Endothelial cell of umbilical vein (primary cell): ENCODE results near the gene HSPB2. TPM values are rescaled to one million over a fixed set of nuclear protein-coding genes. Genes with fewer than 3 reads are reported as not detected.

Experiments used
- BruUV-seq: library from RNA; stranded (reverse); fragments of 400-500 nt; replicated peaks from 2 replicates; lab custom pipeline; 2021; lab: Mats Ljungman, UMichigan
- CTCF ChIA-PET: fragments of 300-600, 350-600 bp; sonication (Branson Sonifier 250); formaldehyde crosslinking; loops from one replicate; lab custom pipeline; 2021; ENCODE audit warnings: antibody characterized with exemption, inconsistent platforms; lab: Charles Lee
- POLR2A ChIA-PET: fragments of 300-600, 350-600 bp; sonication (Branson Sonifier 250); formaldehyde crosslinking; loops from one replicate; lab custom pipeline; 2021; ENCODE audit warnings: antibody characterized with exemption, inconsistent platforms; lab: Charles Lee
- DNase-seq: peaks from one replicate; pipeline ENCODE4 v3.0.0-alpha.2; 2011; ENCODE audit warnings: low read depth, low spot score
- FAIRE-seq: peaks from 2 replicates; lab custom pipeline; 2011; peaks lifted over from hg19 to GRCh38; lab: Jason Lieb, UNC
- H2AFZ ChIP-seq: 2 replicates; pipeline ENCODE4 v1.6.0; 2012; ENCODE audit warnings: low read depth, low read length, control low read depth, inconsistent platforms
- H3K27ac ChIP-seq: 2 replicates; pipeline ENCODE4 v1.5.1; 2011; ENCODE audit warnings: low read depth, mild to moderate bottlenecking, control low read depth, low read length, moderate library complexity; ENCODE audit not compliant: insufficient read depth
- H3K27me3 ChIP-seq, 2 experiments: 2 replicates each; pipeline versions ENCODE4 v1.6.0 to v1.6.1; 2011; ENCODE audit warnings: low read length in 2 of 2, mixed read lengths in 1 of 2; ENCODE audit not compliant: control insufficient read depth in 2 of 2, insufficient read depth in 2 of 2
- H3K36me3 ChIP-seq, 2 experiments: 2 replicates in 1 of 2; 3 replicates in 1 of 2; pipeline ENCODE4 v1.5.1; 2011; ENCODE audit warnings: low read length in 2 of 2, mild to moderate bottlenecking in 1 of 2, moderate library complexity in 1 of 2; ENCODE audit not compliant: control insufficient read depth in 2 of 2, insufficient read depth in 2 of 2; ENCODE audit errors: extremely low read depth in 1 of 2
- H3K4me1 ChIP-seq: 3 replicates; pipeline ENCODE4 v1.5.1; 2011; ENCODE audit warnings: mild to moderate bottlenecking, low read length; ENCODE audit not compliant: control insufficient read depth, insufficient read depth; ENCODE audit errors: extremely low read depth
- H3K4me2 ChIP-seq: 2 replicates; pipeline ENCODE4 v1.6.1; 2011; ENCODE audit warnings: low read length, control low read depth, mixed read lengths; ENCODE audit not compliant: insufficient read depth
- H3K4me3 ChIP-seq, 3 experiments: fragments of 200-600 bp in 1 of 3; sonication (generic), shearing (Covaris generic) in 1 of 3; replicated peaks in 1 of 3; 2 replicates each; pipeline ENCODE4 v1.5.1; 2011 to 2016; ENCODE audit warnings: control low read depth in 3 of 3, low read length in 3 of 3, mild to moderate bottlenecking in 2 of 3, inconsistent platforms in 1 of 3, low read depth in 1 of 3, moderate library complexity in 1 of 3; ENCODE audit not compliant: insufficient read depth in 1 of 3
- H3K79me2 ChIP-seq: 2 replicates; pipeline ENCODE4 v1.6.0; 2012; ENCODE audit warnings: low read length, inconsistent platforms; ENCODE audit not compliant: control insufficient read depth, insufficient read depth
- H3K9ac ChIP-seq: replicated peaks from 2 replicates; pipeline ENCODE3; 2011; ENCODE audit warnings: low read length, control low read depth; ENCODE audit not compliant: insufficient read depth; ENCODE audit errors: extremely low read depth
- H3K9me1 ChIP-seq: replicated peaks from 3 replicates; pipeline ENCODE4 v1.6.0; 2011; ENCODE audit warnings: mild to moderate bottlenecking, low read length; ENCODE audit not compliant: control insufficient read depth, insufficient read depth; ENCODE audit errors: extremely low read depth
- H3K9me3 ChIP-seq: replicated peaks from 2 replicates; pipeline ENCODE4 v1.5.1; 2012; ENCODE audit warnings: low read length, inconsistent platforms; ENCODE audit not compliant: control insufficient read depth, insufficient read depth
- H4K20me1 ChIP-seq: replicated peaks from 2 replicates; pipeline ENCODE3; 2011; ENCODE audit warnings: mild to moderate bottlenecking, low read length; ENCODE audit not compliant: control insufficient read depth, insufficient read depth; ENCODE audit errors: extremely low read depth
- EZH2 ChIP-seq: IDR thresholded peaks from 2 replicates; pipeline ENCODE4 v1.6.1; 2012; ENCODE audit warnings: borderline replicate concordance, low read depth, mild to moderate bottlenecking, moderate library complexity, low read length, inconsistent platforms; ENCODE audit not compliant: severe bottlenecking
- FOS ChIP-seq: IDR thresholded peaks from 2 replicates; pipeline ENCODE4 v1.6.1; 2011; ENCODE audit warnings: mild to moderate bottlenecking, low read length, moderate library complexity, borderline replicate concordance; ENCODE audit not compliant: insufficient read depth
- GATA2 ChIP-seq: IDR thresholded peaks from 2 replicates; pipeline ENCODE4 v1.7.0; 2011; ENCODE audit warnings: low read depth, mild to moderate bottlenecking, moderate library complexity, mixed read lengths, low read length; ENCODE audit not compliant: insufficient read length, insufficient read depth
- JUN ChIP-seq: IDR thresholded peaks from 2 replicates; pipeline ENCODE4 v1.6.1; 2011; ENCODE audit warnings: borderline replicate concordance, low read depth; ENCODE audit not compliant: insufficient read length, insufficient read depth
- MAX ChIP-seq: IDR thresholded peaks from 2 replicates; pipeline ENCODE4 v1.6.1; 2011; ENCODE audit not compliant: insufficient read depth, insufficient read length
- MYC ChIP-seq: IDR thresholded peaks from one replicate; pipeline ENCODE4 v1.6.1; 2011; ENCODE audit warnings: mild to moderate bottlenecking, low read depth, low read length
- POLR2A ChIP-seq: IDR thresholded peaks from 2 replicates; pipeline ENCODE4 v1.6.1; 2012; ENCODE audit warnings: low read depth, mild to moderate bottlenecking, control low read depth, low read length
- POLR2AphosphoS5 ChIP-seq: IDR thresholded peaks from 2 replicates; pipeline ENCODE4 v1.6.1; 2012; ENCODE audit warnings: low read depth, mild to moderate bottlenecking, control low read depth, low read length, moderate library complexity; ENCODE audit not compliant: insufficient read depth
- dilution Hi-C: fragments of 300-500 bp; cut with MboI; formaldehyde crosslinking; loops from one replicate; pipeline ENCODE4 v1.15.0; 2019; ENCODE audit warnings: low sequenced_read_pairs; ENCODE audit not compliant: extremely low pct_ligation_motif_present
- intact Hi-C: fragments of 100-400 bp; cut with micrococcal nuclease; formaldehyde crosslinking; loops from one replicate; pipeline ENCODE4 v1.10.0; 2022
- polyA plus RNA-seq, 4 experiments: library from polyadenylated mRNA; depleted of rRNA in 3 of 4; stranded (reverse) in 3 of 4; unstranded in 1 of 4; fragments of >200 nt; gene quantifications; 2 replicates each; pipeline versions ENCODE4 v1.2.1 to v1.2.3, GENCODE V29; 2011 to 2012; ENCODE audit warnings: missing spikeins in 1 of 4
- total RNA-seq: library from RNA; stranded (reverse); gene quantifications from 2 replicates; pipeline ENCODE4 v1.2.3, GENCODE V29; 2021
- TF ChIP-seq, protein P1 (sequence below), 2 donors: IDR thresholded peaks; 1 replicate in 1 of 2; 2 replicates in 1 of 2; pipeline ENCODE4 v1.5.1; 2011; ENCODE audit warnings: low read length in 2 of 2, mild to moderate bottlenecking in 2 of 2, moderate library complexity in 2 of 2, control low read depth in 1 of 2, inconsistent platforms in 1 of 2, low read depth in 1 of 2; ENCODE audit not compliant: insufficient read depth in 1 of 2; ENCODE audit errors: extremely low read depth in 1 of 2

The HSPB2 gene
- total and polyA plus RNA-seq, 2 donors (not counting 3 experiments of a cell fraction or from before 2014, with no cell fraction given) = not detected

DNA sequence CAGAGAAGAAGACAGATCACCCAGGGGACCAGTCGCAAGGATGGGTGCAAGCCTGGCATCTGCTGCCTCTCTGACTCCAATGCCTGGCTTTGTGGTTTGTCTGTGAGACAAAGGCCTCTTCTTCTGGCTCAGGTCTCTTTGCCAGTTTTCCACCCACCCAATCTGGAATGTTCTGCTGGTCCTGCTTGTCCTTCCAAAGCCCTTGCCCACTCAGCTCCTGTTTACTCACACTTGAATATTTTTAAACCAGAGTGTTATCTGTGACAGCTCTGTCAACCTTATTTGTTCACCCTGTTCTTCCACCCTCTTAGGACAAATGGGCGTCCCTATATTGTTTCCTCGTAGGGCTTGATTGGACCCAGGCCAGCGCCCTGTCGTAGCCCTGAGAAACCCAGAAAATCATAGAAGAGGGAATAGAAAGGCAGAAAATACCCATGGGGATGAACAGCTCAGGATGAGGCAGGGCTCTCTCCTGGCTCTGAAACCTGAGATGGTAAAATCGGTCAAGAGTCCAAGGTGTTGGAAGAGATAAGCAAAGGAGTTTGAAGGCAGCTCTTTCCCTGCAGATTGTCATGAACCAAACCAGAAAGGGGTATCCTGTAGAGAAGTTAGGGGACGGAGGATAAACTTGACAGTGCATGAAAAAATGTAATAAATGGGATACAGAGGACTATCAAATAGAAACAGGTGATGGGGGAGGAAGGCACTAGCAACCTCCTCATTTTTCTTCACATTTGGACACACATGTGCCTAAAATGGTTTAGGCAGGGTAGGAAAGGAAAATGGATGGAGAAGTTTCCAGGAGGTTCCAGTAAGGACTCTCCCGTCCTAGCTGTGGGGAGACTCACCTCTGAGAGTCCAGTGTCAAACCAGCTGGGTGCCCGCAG is 1.6 kb upstream of the HSPB2 start:
- BruUV-seq = no TSS peak
- H3K79me2 ChIP-seq = no peaks in the 10 kb centered on the region
- TF ChIP-seq EZH2 = no peak
- TF ChIP-seq MYC = no peak
- TF ChIP-seq, protein P1, sequence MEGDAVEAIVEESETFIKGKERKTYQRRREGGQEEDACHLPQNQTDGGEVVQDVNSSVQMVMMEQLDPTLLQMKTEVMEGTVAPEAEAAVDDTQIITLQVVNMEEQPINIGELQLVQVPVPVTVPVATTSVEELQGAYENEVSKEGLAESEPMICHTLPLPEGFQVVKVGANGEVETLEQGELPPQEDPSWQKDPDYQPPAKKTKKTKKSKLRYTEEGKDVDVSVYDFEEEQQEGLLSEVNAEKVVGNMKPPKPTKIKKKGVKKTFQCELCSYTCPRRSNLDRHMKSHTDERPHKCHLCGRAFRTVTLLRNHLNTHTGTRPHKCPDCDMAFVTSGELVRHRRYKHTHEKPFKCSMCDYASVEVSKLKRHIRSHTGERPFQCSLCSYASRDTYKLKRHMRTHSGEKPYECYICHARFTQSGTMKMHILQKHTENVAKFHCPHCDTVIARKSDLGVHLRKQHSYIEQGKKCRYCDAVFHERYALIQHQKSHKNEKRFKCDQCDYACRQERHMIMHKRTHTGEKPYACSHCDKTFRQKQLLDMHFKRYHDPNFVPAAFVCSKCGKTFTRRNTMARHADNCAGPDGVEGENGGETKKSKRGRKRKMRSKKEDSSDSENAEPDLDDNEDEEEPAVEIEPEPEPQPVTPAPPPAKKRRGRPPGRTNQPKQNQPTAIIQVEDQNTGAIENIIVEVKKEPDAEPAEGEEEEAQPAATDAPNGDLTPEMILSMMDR (IDR thresholded peaks at IDR 0.05; ENCODE audit: extremely low read depth in 1 of 2, insufficient read depth in 1 of 2, low read depth in 1 of 2, low read length in 2 of 2) = no peak
- TF ChIP-seq POLR2A = no peak
- TF ChIP-seq POLR2AphosphoS5 = no peak
- TF ChIP-seq FOS = no peak
- no peak for TF ChIP-seq MAX
- TF ChIP-seq JUN = no peak
- no peak for TF ChIP-seq GATA2
- FAIRE-seq = no peak
- no peak overlapping the region for H3K4me3 ChIP-seq
- H2AFZ ChIP-seq = no peak overlapping the region
- H3K4me1 ChIP-seq = peaks cover 6% of the 10 kb centered on the region
- dilution Hi-C loops = no loop called here
- ChIA-PET POLR2A (no interaction called here), CTCF (interaction anchor here (1.4 kb wide), 1 partner anchor 71 kb away, joined by 4 read pairs; no protein-coding TSS in a partner anchor)
- no peaks in the 10 kb centered on the region for H4K20me1 ChIP-seq
- no peaks in the 10 kb centered on the region for H3K9me1 ChIP-seq
- intact Hi-C loops = no loop called here
- H3K9ac ChIP-seq = no peak overlapping the region
- H3K27me3 ChIP-seq = peaks cover 2 to 9% of the 10 kb centered on the region in 2 experiments
- DNase-seq = no peak
- H3K4me2 ChIP-seq = no peak overlapping the region
- no peak overlapping the region for H3K27ac ChIP-seq
- no peaks in the 10 kb centered on the region for H3K36me3 ChIP-seq
- no peaks in the 10 kb centered on the region for H3K9me3 ChIP-seq
